Liver (tissue), 2 donors: ENCODE results near the gene CDK15.

Experiments
- FOXA1 ChIP-seq: IDR thresholded peaks from 2 replicates; pipeline ENCODE4 v1.6.1; 2016; ENCODE audit warnings: antibody characterized with exemption
- TF ChIP-seq, protein P1 (sequence below): IDR thresholded peaks from 2 replicates; pipeline ENCODE4 v1.6.1; 2016; ENCODE audit warnings: antibody characterized with exemption
- TF ChIP-seq, protein P2 (sequence below): fragments of 150-350 bp; IDR thresholded peaks from 2 replicates; pipeline ENCODE4 v1.5.1; 2017; ENCODE audit warnings: improper control_type of control experiment, low read depth, low read length; ENCODE audit not compliant: missing input control
- TF ChIP-seq, protein P3 (sequence below): IDR thresholded peaks from 2 replicates; pipeline ENCODE4 v1.6.1; 2016; ENCODE audit warnings: antibody characterized with exemption
- donor health status: healthy.

DNA sequence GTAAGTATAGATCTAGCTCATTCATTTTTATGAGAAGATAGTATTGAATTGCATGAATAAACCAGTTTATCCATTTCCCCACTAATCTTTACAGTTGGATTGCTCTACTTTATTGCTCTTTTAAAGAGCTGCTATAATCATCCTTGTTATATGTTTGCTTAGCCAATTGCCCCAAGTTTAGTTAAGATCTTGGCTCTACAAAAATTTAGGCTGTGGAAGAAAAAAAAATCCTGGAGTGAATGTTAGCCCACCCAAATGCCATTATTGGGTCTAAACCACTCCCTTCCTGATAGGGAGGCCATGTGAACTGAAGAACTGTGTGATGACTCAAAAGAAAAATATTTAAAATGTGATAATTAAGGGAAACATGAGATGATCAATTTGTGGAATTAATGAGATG lies 28.5 kb upstream of the CDK15 start:
- TF ChIP-seq, protein P1, sequence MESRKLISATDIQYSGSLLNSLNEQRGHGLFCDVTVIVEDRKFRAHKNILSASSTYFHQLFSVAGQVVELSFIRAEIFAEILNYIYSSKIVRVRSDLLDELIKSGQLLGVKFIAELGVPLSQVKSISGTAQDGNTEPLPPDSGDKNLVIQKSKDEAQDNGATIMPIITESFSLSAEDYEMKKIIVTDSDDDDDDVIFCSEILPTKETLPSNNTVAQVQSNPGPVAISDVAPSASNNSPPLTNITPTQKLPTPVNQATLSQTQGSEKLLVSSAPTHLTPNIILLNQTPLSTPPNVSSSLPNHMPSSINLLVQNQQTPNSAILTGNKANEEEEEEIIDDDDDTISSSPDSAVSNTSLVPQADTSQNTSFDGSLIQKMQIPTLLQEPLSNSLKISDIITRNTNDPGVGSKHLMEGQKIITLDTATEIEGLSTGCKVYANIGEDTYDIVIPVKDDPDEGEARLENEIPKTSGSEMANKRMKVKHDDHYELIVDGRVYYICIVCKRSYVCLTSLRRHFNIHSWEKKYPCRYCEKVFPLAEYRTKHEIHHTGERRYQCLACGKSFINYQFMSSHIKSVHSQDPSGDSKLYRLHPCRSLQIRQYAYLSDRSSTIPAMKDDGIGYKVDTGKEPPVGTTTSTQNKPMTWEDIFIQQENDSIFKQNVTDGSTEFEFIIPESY, result no peak
- TF ChIP-seq, protein P2, sequence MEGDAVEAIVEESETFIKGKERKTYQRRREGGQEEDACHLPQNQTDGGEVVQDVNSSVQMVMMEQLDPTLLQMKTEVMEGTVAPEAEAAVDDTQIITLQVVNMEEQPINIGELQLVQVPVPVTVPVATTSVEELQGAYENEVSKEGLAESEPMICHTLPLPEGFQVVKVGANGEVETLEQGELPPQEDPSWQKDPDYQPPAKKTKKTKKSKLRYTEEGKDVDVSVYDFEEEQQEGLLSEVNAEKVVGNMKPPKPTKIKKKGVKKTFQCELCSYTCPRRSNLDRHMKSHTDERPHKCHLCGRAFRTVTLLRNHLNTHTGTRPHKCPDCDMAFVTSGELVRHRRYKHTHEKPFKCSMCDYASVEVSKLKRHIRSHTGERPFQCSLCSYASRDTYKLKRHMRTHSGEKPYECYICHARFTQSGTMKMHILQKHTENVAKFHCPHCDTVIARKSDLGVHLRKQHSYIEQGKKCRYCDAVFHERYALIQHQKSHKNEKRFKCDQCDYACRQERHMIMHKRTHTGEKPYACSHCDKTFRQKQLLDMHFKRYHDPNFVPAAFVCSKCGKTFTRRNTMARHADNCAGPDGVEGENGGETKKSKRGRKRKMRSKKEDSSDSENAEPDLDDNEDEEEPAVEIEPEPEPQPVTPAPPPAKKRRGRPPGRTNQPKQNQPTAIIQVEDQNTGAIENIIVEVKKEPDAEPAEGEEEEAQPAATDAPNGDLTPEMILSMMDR, result no peak
- TF ChIP-seq, protein P3, sequence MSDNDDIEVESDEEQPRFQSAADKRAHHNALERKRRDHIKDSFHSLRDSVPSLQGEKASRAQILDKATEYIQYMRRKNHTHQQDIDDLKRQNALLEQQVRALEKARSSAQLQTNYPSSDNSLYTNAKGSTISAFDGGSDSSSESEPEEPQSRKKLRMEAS, result no peak
- TF ChIP-seq FOXA1, result no peak
